ENCODE measurements around the gene ENTHD1. TPM values are rescaled to one million over a fixed set of nuclear protein-coding genes. Genes with fewer than 3 reads are reported as not detected.

ENTHD1 gene
- total and polyA plus RNA-seq, 2 of the 8 experiments (the other 6 are each of a cell fraction or from before 2014, with no cell fraction given) = not detected

GRCh38 chr22:39729141-39729934 lies 164.2 kb downstream of the ENTHD1 start:
- 0 out of 2 replicates have a peak overlapping the region, but pooled peaks have one; percentile 18 for H2AFZ ChIP-seq (ENCODE audit: low read length)
- H4K8ac ChIP-seq (ENCODE audit: extremely low read depth, insufficient read depth, low read length) = no peak overlapping the region
- FAIRE-seq (no peak), DNase-seq (ENCODE audit: low read depth in 1 of 2, low spot score in 2 of 2) (peak in 1 of 2 experiments; percentile 40)
- H3K4me1 ChIP-seq (replicated peaks in 1 of 4; ENCODE audit: control insufficient read depth in 3 of 4, insufficient read depth in 4 of 4, low read length in 3 of 4) = peaks cover 0 to 5% (median 0%) of the 10 kb centered on the region in 4 experiments; a peak in 1 of 7 replicates
- WGBS, 2 experiments (ENCODE audit: extremely low coverage in 1 of 2, insufficient coverage in 1 of 2, insufficient read length in 1 of 2, insufficient replicate concordance in 2 of 2, low coverage in 1 of 2, low lambda C conversion rate in 2 of 2, missing lambda C conversion rate in 1 of 2) = 86% methylated on average over 13 of the region's 13 CpGs; no CpG with 5 or more reads in 1 of the 2 experiments
- ChIA-PET CTCF (ENCODE audit: partially characterized antibody) (interaction anchor here (0.8 kb wide), 1 partner anchor 14 kb away, joined by 3 read pairs; no protein-coding TSS in a partner anchor), POLR2A (ENCODE audit: partially characterized antibody) (no interaction called here)
- no peaks in the 10 kb centered on the region for H3K23me2 ChIP-seq (ENCODE audit: low read depth, low read length)
- H2BK15ac ChIP-seq (ENCODE audit: low read length) = no peak overlapping the region
- no peaks in the 10 kb centered on the region for H3K9me3 ChIP-seq (ENCODE audit: insufficient read depth in 2 of 2, low read depth in 1 of 2, low read length in 1 of 2)
- H2AK5ac ChIP-seq (ENCODE audit: low read depth, low read length) = no peak overlapping the region
- H3K4ac ChIP-seq (replicated peaks; ENCODE audit: insufficient read length, low read depth, low read length) = no peak overlapping the region
- no peaks in the 10 kb centered on the region for H3K36me3 ChIP-seq (ENCODE audit: control insufficient read depth in 2 of 4, insufficient read depth in 4 of 4, low read length in 3 of 4)
- no peak overlapping the region for H3K4me3 ChIP-seq (ENCODE audit: extremely low read depth in 1 of 4, insufficient read depth in 2 of 4, low read depth in 3 of 4, low read length in 4 of 4)
- H4K91ac ChIP-seq (replicated peaks; ENCODE audit: insufficient read length, low read length) = no peak overlapping the region
- H2BK120ac ChIP-seq (replicated peaks; ENCODE audit: low read depth, low read length) = no peak overlapping the region
- H3K4me2 ChIP-seq (ENCODE audit: insufficient read depth in 1 of 2, low read depth in 2 of 2, low read length in 2 of 2) = no peak overlapping the region
- H3K56ac ChIP-seq (replicated peaks; ENCODE audit: insufficient read length, low read depth, low read length) = no peak overlapping the region
- no peaks in the 10 kb centered on the region for H4K20me1 ChIP-seq (replicated peaks in 1 of 2; ENCODE audit: control insufficient read depth in 1 of 2, insufficient read depth in 2 of 2, low read length in 2 of 2)
- H3K9ac ChIP-seq (replicated peaks in 1 of 4; ENCODE audit: extremely low read depth in 1 of 4, low read depth in 3 of 4, low read length in 3 of 4) = no peak overlapping the region
- H3K79me2 ChIP-seq (ENCODE audit: control insufficient read depth in 1 of 2, insufficient read depth in 2 of 2, low read length in 2 of 2) = no peaks in the 10 kb centered on the region
- no peak overlapping the region for H2BK12ac ChIP-seq (ENCODE audit: low read depth, low read length)
- no peak overlapping the region for H4K5ac ChIP-seq (ENCODE audit: insufficient read length, low read depth, low read length)
- no peak overlapping the region; the same call in 1 of the 2 replicates for H3K18ac ChIP-seq (ENCODE audit: extremely low read depth, low read length)
- no peak overlapping the region for H3K27ac ChIP-seq (ENCODE audit: low read depth, low read length)
- H3K79me1 ChIP-seq (ENCODE audit: low read depth, low read length) = no peaks in the 10 kb centered on the region
- H3K23ac ChIP-seq (ENCODE audit: insufficient read length) = no peak overlapping the region
- no peak overlapping the region for H2BK5ac ChIP-seq (ENCODE audit: low read depth, low read length)
- no peak overlapping the region for H2BK20ac ChIP-seq (ENCODE audit: low read length)
- H3K14ac ChIP-seq (ENCODE audit: insufficient read length) = no peak overlapping the region
- H3K27me3 ChIP-seq (replicated peaks in 1 of 4; ENCODE audit: control insufficient read depth in 3 of 4, extremely low read depth in 1 of 4, insufficient read depth in 3 of 4, low read length in 3 of 4) = no peaks in the 10 kb centered on the region
- no peak for TF ChIP-seq CBX8 (IDR thresholded peaks at IDR 0.05; ENCODE audit: borderline replicate concordance, low read depth, low read length)
- no peak for TF ChIP-seq POU5F1 (IDR thresholded peaks at IDR 0.05; ENCODE audit: low read depth, low read length)
- no peak for TF ChIP-seq FOSL1 (IDR thresholded peaks at IDR 0.05; ENCODE audit: insufficient read depth, low read depth, low read length)
- no peak for TF ChIP-seq E2F6 (IDR thresholded peaks at IDR 0.05)
- TF ChIP-seq JUN (IDR thresholded peaks at IDR 0.05; ENCODE audit: low read depth, low read length) = no peak

Data from H1 (cell line).